Loucy (cell line): ENCODE data around the gene NAP1L3.

Source experiments
- CTCF ChIP-seq: fragments of 200-600 bp; sonication (generic); conservative IDR thresholded peaks from 2 replicates; pipeline ENCODE4 v1.5.1; 2014; ENCODE audit warnings: mild to moderate bottlenecking, antibody characterized with exemption, low read length
- EZH2phosphoT487 ChIP-seq: fragments of 200-600 bp; IDR thresholded peaks from 2 replicates; pipeline ENCODE4 v1.6.1; 2018; ENCODE audit warnings: antibody characterized with exemption, mild to moderate bottlenecking, moderate library complexity, borderline replicate concordance

GRCh38 chrX:93673869-93674271, 492 bp upstream of the NAP1L3 start, which contains the start of gene FAM133A:
- TF ChIP-seq CTCF (no peak), EZH2phosphoT487 (no peak)
